Neural cell (in vitro differentiated cells): ENCODE measurements around the gene GFPT2.

Experiments
- CTCF ChIP-seq: fragments of 450-650 bp; IDR thresholded peaks from 2 replicates; pipeline ENCODE4 v1.5.1; 2014; ENCODE audit warnings: antibody characterized with exemption, mild to moderate bottlenecking, moderate library complexity; ENCODE audit not compliant: poor library complexity, severe bottlenecking
- EP300 ChIP-seq: fragments of 450-650 bp; conservative IDR thresholded peaks from 2 replicates; pipeline ENCODE4 v1.6.1; 2014; ENCODE audit warnings: antibody characterized with exemption, mild to moderate bottlenecking, moderate library complexity; ENCODE audit not compliant: poor library complexity, severe bottlenecking
- EZH2 ChIP-seq: fragments of 200-600, 300-800 bp; shearing (Covaris generic), sonication (generic); IDR thresholded peaks from 2 replicates; pipeline ENCODE4 v1.6.1; 2014; ENCODE audit warnings: antibody characterized with exemption, low read length, borderline replicate concordance, mild to moderate bottlenecking; ENCODE audit not compliant: insufficient read depth, poor library complexity, severe bottlenecking
- MXI1 ChIP-seq: fragments of 450-650 bp; conservative IDR thresholded peaks from 2 replicates; pipeline ENCODE4 v1.6.1; 2014; ENCODE audit warnings: antibody characterized with exemption, mild to moderate bottlenecking; ENCODE audit not compliant: poor library complexity, severe bottlenecking
- POLR2AphosphoS5 ChIP-seq: IDR thresholded peaks from 2 replicates; pipeline ENCODE4 v1.6.1; 2012
- REST ChIP-seq: IDR thresholded peaks from 2 replicates; pipeline ENCODE4 v1.6.1; 2012; ENCODE audit warnings: borderline replicate concordance
- TAF1 ChIP-seq: IDR thresholded peaks from 2 replicates; pipeline ENCODE4 v1.6.1; 2012; ENCODE audit warnings: low read depth

- TF ChIP-seq CTCF (no peak), EP300 (no peak), POLR2AphosphoS5 (no peak), EZH2 (no peak), REST (no peak), TAF1 (no peak), MXI1 (no peak)
Observed at GRCh38 chr5:180313677-180314505, 39.2 kb downstream of the GFPT2 start.
